Adrenal gland (tissue), 5 donors: Measurements from ENCODE around the gene CDYL.

Experiments
- CTCF ChIP-seq, 6 experiments: fragments of 450-650 bp in 4 of 6; fragments of 200-600 bp in 2 of 6; sonication (generic) in 1 of 6; IDR thresholded peaks; 1 replicate in 5 of 6; 2 replicates in 1 of 6; pipeline versions ENCODE4 v1.5.1 to v1.8.0; 2016 to 2021; ENCODE audit warnings: antibody characterized with exemption in 6 of 6, mild to moderate bottlenecking in 2 of 6, moderate library complexity in 1 of 6
- POLR2A ChIP-seq, 2 donors: fragments of 450-650 bp; IDR thresholded peaks; one replicate each; pipeline ENCODE4 v1.6.1; 2017; ENCODE audit warnings: antibody characterized with exemption in 2 of 2, mild to moderate bottlenecking in 2 of 2, moderate library complexity in 1 of 2
- donor health status: DM: no; HTN: no; CAD: no.

- TF ChIP-seq CTCF (IDR thresholded peaks at IDR 0.05), result no peak
- TF ChIP-seq POLR2A (IDR thresholded peaks at IDR 0.05), result no peak
Measured at GRCh38 chr6:4961322-4962168, 185.3 kb downstream of the CDYL start.
